Transverse colon (tissue), 3 donors: ENCODE data around the gene MYH4.

Experiments
- POLR2A ChIP-seq: fragments of 450-650 bp; IDR thresholded peaks from one replicate; pipeline ENCODE4 v1.6.1; 2016; ENCODE audit warnings: antibody characterized with exemption, mild to moderate bottlenecking, moderate library complexity
- TF ChIP-seq, protein P1 (sequence below), 5 experiments: fragments of 200-600 bp in 3 of 5; fragments of 450-650 bp in 2 of 5; sonication (generic) in 3 of 5; IDR thresholded peaks; 1 replicate in 2 of 5; 2 replicates in 3 of 5; pipeline ENCODE4 v1.5.1; 2016 to 2017; ENCODE audit warnings: antibody characterized with exemption in 5 of 5, inconsistent platforms in 3 of 5, mild to moderate bottlenecking in 2 of 5, moderate library complexity in 1 of 5

DNA sequence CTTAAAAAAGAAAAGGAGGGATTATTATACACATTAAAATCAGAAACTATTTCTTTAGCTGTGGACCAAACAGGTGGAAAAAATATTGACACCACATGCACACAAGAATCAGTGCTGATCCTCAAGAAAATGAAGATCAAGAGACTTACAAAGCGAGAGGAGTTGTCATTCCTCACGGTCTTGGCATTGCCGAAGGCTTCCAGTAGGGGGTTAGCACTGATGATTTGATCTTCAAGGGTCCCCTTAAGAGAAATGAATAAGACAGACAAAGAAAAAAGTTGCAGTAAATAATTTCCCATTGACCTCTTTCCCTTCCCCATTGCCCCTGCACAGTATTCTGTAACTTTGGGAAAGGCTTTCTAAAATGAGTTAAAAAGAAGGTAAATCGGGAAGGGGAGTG is 6.0 kb downstream of the MYH4 start:
- TF ChIP-seq, protein P1, sequence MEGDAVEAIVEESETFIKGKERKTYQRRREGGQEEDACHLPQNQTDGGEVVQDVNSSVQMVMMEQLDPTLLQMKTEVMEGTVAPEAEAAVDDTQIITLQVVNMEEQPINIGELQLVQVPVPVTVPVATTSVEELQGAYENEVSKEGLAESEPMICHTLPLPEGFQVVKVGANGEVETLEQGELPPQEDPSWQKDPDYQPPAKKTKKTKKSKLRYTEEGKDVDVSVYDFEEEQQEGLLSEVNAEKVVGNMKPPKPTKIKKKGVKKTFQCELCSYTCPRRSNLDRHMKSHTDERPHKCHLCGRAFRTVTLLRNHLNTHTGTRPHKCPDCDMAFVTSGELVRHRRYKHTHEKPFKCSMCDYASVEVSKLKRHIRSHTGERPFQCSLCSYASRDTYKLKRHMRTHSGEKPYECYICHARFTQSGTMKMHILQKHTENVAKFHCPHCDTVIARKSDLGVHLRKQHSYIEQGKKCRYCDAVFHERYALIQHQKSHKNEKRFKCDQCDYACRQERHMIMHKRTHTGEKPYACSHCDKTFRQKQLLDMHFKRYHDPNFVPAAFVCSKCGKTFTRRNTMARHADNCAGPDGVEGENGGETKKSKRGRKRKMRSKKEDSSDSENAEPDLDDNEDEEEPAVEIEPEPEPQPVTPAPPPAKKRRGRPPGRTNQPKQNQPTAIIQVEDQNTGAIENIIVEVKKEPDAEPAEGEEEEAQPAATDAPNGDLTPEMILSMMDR (IDR thresholded peaks at IDR 0.05), result no peak
- TF ChIP-seq POLR2A, result no peak
